Measurements from ENCODE around the gene HS3ST4.

- no peak for TF ChIP-seq GATA3 (IDR thresholded peaks at IDR 0.05; ENCODE audit: low read depth, low read length)
- no peak for TF ChIP-seq GATA2 (IDR thresholded peaks at IDR 0.05; ENCODE audit: low read depth, low read length)
These were observed 457.8 kb downstream of the HS3ST4 start for GRCh38 chr16:26149364-26150190.

Data from SH-SY5Y (cell line).